HT1080 (cell line): ENCODE data around the gene P2RX1. TPM values are rescaled to one million over a fixed set of nuclear protein-coding genes. Genes with fewer than 3 reads are reported as not detected.
"Not testable (repeated sequence)": the region's sequence is repeated elsewhere in the genome, so short reads cannot be mapped to it uniquely, and the experiment has no call there.

Experiments used
- DNase-seq: peaks from one replicate; pipeline ENCODE4 v3.0.0-alpha.2; 2015; ENCODE audit warnings: low read depth
- total RNA-seq: library from RNA; depleted of rRNA; stranded (reverse); fragments of >200 nt; shearing (Covaris generic); gene quantifications from 2 replicates; pipeline ENCODE4 v1.2.3, GENCODE V29; 2014

P2RX1 gene
- total RNA-seq, 1 experiment from 2014 or later: not detected

- no peak for DNase-seq
Measured at GRCh38 chr17:3952186-3952585, 35.9 kb upstream of the P2RX1 start.

DNA sequence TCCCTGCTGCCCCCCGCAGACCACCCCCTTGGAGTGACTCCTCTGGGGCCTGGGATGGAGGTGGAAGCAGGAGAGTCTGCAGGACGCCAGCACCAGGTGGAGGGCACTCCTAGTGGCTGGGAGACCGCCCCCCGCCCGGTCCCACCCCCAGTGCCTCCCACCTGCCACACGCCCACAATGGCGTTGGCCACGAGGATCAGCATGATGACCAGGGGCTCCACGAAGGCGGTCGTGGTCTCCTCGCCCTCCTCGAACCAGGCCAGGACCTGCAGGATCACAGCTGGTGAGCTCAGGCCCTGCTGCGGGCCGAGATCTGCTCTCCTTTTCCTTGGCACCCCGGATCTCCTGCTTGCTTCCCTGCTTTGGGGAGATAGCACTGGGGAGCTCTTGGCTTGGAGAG is 35.2 kb upstream of the P2RX1 start:
- no peak for DNase-seq

GRCh38 chr17:3951003-3951402 is 34.7 kb upstream of the P2RX1 start:
- no peak for DNase-seq

- no peak for DNase-seq
Measured at GRCh38 chr17:3950584-3950983, 34.3 kb upstream of the P2RX1 start.

DNA sequence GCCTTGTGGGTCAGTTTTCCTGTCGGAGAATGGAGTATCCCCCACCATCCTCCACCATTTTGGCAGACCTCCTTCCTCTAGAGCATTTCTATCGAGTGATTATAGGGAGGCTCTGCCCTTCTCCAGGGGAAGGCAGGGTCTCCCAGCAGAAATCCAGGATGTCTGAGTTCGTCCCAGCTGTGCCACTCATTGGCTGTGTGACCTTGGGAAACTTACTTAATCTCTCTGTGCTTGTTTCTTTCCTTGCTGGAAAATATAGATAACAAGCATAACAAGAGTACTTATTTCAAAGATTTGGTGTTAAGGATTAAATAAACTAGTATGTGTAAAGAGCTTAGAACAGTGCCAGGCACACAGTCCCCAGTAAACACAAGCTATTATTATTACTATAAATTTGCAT is 33.2 kb upstream of the P2RX1 start:
- no peak for DNase-seq

DNA sequence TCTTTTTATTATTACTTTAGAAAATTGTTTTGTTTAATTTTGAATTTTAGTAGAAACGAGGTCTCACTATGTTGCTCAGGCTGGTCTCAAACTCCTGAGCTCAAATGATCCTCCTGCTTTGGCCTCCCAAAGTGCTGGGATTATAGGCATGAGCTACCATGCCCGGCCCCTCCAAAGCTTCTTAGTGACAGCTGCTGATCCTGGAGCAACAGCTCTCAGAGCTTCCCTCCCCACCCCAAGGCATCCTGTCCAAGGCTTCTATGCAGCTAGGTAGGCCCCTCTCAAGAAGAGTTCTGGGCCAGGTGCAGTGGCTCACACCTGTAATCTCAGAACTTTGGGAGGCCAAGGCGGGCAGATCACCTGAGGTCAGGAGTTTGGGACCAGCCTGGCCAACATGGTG is 32.3 kb upstream of the P2RX1 start:
- not testable (repeated sequence) for DNase-seq

- DNase-seq: no peak
Measured at GRCh38 chr17:3947318-3947810, 31.1 kb upstream of the P2RX1 start.

GRCh38 chr17:3946711-3947235 is 30.5 kb upstream of the P2RX1 start:
- DNase-seq: no peak

- DNase-seq: no peak
Measured at GRCh38 chr17:3944485-3945388, 28.5 kb upstream of the P2RX1 start.

DNA sequence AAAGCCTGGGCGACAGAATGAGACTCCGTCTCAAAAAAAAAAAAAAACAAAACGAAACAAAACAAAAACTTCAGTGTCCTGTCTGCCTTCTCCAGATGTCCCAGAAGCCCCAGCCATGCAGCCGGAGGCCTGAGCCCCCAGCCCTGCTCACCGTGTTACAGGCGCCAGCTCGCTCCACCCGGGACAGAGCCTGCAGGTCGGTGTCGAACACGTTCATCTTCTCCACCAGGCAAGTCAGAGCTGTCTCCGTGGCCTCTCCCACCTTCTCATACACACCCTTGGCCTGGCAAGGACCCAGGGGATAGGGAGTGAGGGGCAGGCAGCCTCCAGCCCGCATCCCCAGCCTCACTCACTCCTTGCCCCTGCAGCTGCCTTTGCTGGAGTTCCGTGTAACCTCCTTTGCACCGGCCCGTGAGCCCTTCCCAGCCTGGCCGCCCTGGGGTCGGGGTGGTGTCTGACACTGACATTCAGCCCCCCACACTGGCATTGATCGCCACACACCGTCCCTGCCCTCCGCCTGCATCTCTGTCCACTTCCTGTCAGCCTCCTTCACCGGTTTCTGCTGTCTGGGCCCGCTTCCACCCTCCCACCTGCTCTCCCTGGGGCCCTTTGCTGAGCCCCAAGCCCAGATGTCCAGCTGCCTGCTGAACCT is 27.1 kb upstream of the P2RX1 start:
- no peak for DNase-seq

GRCh38 chr17:3940965-3941698 is 24.9 kb upstream of the P2RX1 start:
- no peak for DNase-seq

GRCh38 chr17:3937359-3937758 is 21.1 kb upstream of the P2RX1 start:
- no peak for DNase-seq

DNA sequence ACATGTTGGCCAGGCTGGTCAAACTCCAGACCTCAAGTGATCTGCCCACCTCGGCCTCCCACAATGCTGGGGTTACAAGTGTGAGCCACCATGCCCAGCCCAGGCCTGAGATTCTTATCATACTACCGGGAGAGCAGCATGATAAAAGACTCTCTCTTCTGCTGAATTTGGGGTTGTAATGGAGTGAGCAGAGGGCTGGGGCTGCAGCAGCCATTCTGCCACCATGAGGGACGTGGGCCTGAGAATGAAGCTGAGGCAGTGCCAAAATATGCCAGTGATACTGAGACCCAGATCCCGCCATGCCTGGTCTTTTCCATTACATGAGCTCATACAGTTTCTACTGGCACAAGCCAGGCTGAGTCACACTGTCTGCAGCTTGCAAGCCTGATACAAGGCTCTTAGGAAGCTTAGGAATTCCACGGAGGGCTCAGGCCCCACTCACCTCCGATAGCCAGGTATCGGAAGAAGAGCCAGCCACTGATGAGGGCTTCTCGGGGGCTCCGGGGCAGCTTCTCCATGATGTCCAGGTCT is 19.6 kb upstream of the P2RX1 start:
- DNase-seq: peak; percentile 41

DNA sequence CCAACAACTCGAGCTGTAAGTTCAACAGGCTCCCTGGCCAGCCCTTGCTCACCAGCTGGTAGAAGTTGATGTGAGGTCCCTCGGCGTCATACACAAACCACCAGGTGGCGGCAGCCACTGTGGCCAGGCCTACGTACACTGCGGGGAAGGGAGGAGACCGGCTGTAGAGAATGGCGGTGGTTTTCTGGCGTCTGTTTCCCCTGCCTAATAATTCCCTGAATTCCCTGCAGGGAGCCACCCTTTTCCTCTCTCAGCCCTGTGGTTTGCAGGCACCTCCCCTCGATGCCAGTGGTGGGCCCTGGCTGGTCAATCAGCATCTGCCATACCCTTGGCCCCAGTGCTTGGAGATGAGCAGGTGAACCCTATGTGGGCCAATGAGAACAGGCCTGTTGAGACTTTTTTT is 18.9 kb upstream of the P2RX1 start:
- DNase-seq: peak; percentile 58

GRCh38 chr17:3929764-3930163 is 13.5 kb upstream of the P2RX1 start:
- DNase-seq: no peak

GRCh38 chr17:3929181-3929580 is 12.9 kb upstream of the P2RX1 start:
- DNase-seq: no peak

DNA sequence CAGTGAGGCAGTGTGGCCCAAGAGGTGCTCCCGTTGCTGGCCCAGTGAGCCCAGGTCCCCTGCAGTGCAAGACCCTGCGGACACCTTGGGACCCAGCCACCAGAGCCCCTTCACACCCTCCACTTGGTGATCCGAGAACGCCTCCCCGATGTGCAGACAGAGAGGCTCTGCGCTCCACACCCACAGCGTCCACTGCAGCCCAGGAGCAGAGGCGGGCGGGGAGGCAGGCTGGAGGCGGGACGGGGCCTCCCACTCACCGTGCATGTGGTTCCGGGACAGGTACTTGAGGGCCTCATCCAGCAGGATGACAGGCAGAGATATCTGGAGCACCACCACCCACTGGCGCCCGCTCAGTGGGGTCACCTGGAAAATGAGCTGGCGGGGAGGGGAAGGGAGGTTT is 12.1 kb upstream of the P2RX1 start:
- DNase-seq: no peak

DNA sequence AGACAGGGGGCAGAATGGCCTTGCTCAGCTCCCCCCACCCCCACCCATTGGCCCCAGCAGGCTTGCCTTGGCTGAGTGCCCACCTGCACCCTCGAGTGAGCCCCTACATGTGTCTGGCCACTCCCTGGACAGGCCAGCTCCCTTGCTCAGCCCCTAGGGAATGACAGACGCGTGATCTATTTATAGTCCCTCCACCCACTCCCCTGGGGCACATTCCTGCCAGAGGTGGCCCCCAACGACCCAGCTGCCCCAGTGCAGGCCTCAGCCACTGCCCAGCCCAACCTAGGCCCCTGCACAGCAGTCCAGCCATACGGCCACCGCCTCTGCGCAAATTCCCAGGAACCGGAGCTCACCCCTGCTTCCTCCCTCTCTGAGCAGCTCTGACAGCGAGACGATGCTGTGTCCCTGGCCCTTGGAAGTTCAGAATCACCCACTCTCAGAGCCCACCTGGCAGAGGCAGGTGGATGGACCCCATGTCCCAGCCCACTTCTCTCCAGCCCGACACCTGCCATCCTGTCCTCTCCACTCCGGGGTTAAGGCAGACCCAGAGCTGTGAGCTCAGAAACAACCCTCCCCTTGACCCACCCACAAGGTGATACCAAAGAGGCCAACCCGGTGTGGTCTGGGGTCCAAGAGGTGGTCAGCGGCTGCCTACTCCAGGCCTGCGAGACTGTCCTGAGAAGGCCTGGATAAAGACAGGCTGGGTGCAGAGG is 11.5 kb upstream of the P2RX1 start:
- no peak for DNase-seq

- no peak for DNase-seq
Measured at GRCh38 chr17:3926860-3927627, 10.8 kb upstream of the P2RX1 start.
